Measurements from ENCODE around the gene PSMB7. TPM values are rescaled to one million over a fixed set of nuclear protein-coding genes. Genes with fewer than 3 reads are reported as not detected.

Gene PSMB7
- total RNA-seq, 1 experiment from 2014 or later, result 216 TPM

GRCh38 chr9:124359426-124359825 is 55.8 kb downstream of the PSMB7 start:
- Mint-ChIP-seq H3K27ac (ENCODE audit: unreplicated experiment) (peak overlapping the region; percentile 31), H3K36me3 (ENCODE audit: insufficient read depth, unreplicated experiment) (peaks cover 38% of the 10 kb centered on the region), H3K27me3 (ENCODE audit: insufficient read depth, unreplicated experiment) (no peaks in the 10 kb centered on the region), H3K4me3 (ENCODE audit: unreplicated experiment) (no peak overlapping the region), H3K9me3 (ENCODE audit: unreplicated experiment) (no peaks in the 10 kb centered on the region), H3K4me1 (ENCODE audit: low read depth, unreplicated experiment) (no peaks in the 10 kb centered on the region)
- no peak for TF ChIP-seq CTCF (IDR thresholded peaks at IDR 0.05; ENCODE audit: insufficient read depth in 1 of 2, low read depth in 1 of 2, low read length in 1 of 2, severe bottlenecking in 1 of 2, unreplicated experiment in 1 of 2)
- ChIA-PET POLR2A (no interaction called here), CTCF (no interaction called here)
- BruUV-seq (replicated peaks), result no TSS peak
- DNase-seq, result no peak
- Histone ChIP-seq H3K36me3 (ENCODE audit: control insufficient read depth, insufficient read depth, low read length) (no peaks in the 10 kb centered on the region; the same call in 1 of the 2 replicates), H3K27me3 (replicated peaks; ENCODE audit: control insufficient read depth, insufficient read depth, low read length) (no peaks in the 10 kb centered on the region), H3K4me3 (ENCODE audit: low read depth, low read length) (no peak overlapping the region), H3K9me3 (no peaks in the 10 kb centered on the region), H3K4me1 (no peaks in the 10 kb centered on the region; the same call in 1 of the 2 replicates)
- intact Hi-C loops (cut with micrococcal nuclease; ENCODE audit: unreplicated experiment), result no loop called here

- Mint-ChIP-seq H3K9me3 (ENCODE audit: unreplicated experiment) (no peaks in the 10 kb centered on the region), H3K27ac (ENCODE audit: unreplicated experiment) (no peak overlapping the region), H3K4me1 (ENCODE audit: low read depth, unreplicated experiment) (no peaks in the 10 kb centered on the region), H3K4me3 (ENCODE audit: unreplicated experiment) (no peak overlapping the region), H3K36me3 (ENCODE audit: insufficient read depth, unreplicated experiment) (peaks cover 43% of the 10 kb centered on the region), H3K27me3 (ENCODE audit: insufficient read depth, unreplicated experiment) (no peaks in the 10 kb centered on the region)
- intact Hi-C loops (cut with micrococcal nuclease; ENCODE audit: unreplicated experiment), result no loop called here
- DNase-seq, result no peak
- TF ChIP-seq CTCF (IDR thresholded peaks at IDR 0.05; ENCODE audit: insufficient read depth in 1 of 2, low read depth in 1 of 2, low read length in 1 of 2, severe bottlenecking in 1 of 2, unreplicated experiment in 1 of 2), result no peak
- POLR2A ChIA-PET, result no interaction called here
- no peaks in the 10 kb centered on the region; the same call in 1 of the 2 replicates for H3K4me1 ChIP-seq
- H3K36me3 ChIP-seq (ENCODE audit: control insufficient read depth, insufficient read depth, low read length), result no peaks in the 10 kb centered on the region; the same call in none of the 2 replicates
- CTCF ChIA-PET, result no interaction called here
- no peak overlapping the region for H3K4me3 ChIP-seq (ENCODE audit: low read depth, low read length)
- H3K27me3 ChIP-seq (replicated peaks; ENCODE audit: control insufficient read depth, insufficient read depth, low read length), result no peaks in the 10 kb centered on the region
- no peaks in the 10 kb centered on the region for H3K9me3 ChIP-seq
- BruUV-seq (replicated peaks), result no TSS peak
These were observed 56.6 kb downstream of the PSMB7 start for GRCh38 chr9:124358631-124359030.

GRCh38 chr9:124357721-124358361 is 57.4 kb downstream of the PSMB7 start:
- no peak for TF ChIP-seq CTCF (IDR thresholded peaks at IDR 0.05; ENCODE audit: insufficient read depth in 1 of 2, low read depth in 1 of 2, low read length in 1 of 2, severe bottlenecking in 1 of 2, unreplicated experiment in 1 of 2)
- no peaks in the 10 kb centered on the region; the same call in 1 of the 2 replicates for H3K4me1 ChIP-seq
- no peaks in the 10 kb centered on the region for H3K9me3 ChIP-seq
- no peaks in the 10 kb centered on the region for H3K27me3 ChIP-seq (replicated peaks; ENCODE audit: control insufficient read depth, insufficient read depth, low read length)
- CTCF ChIA-PET, result no interaction called here
- no peak for DNase-seq
- POLR2A ChIA-PET, result no interaction called here
- H3K36me3 ChIP-seq (ENCODE audit: control insufficient read depth, insufficient read depth, low read length), result peaks cover 4% of the 10 kb centered on the region
- no peak overlapping the region for H3K4me3 Mint-ChIP-seq (ENCODE audit: unreplicated experiment)
- no TSS peak for BruUV-seq (replicated peaks)
- no peaks in the 10 kb centered on the region for H3K9me3 Mint-ChIP-seq (ENCODE audit: unreplicated experiment)
- no peak overlapping the region for H3K4me3 ChIP-seq (ENCODE audit: low read depth, low read length)
- no peaks in the 10 kb centered on the region for H3K4me1 Mint-ChIP-seq (ENCODE audit: low read depth, unreplicated experiment)
- H3K27ac Mint-ChIP-seq (ENCODE audit: unreplicated experiment), result peak overlapping the region; percentile 53
- H3K36me3 Mint-ChIP-seq (ENCODE audit: insufficient read depth, unreplicated experiment), result peaks cover 46% of the 10 kb centered on the region
- H3K27me3 Mint-ChIP-seq (ENCODE audit: insufficient read depth, unreplicated experiment), result no peaks in the 10 kb centered on the region
- intact Hi-C loops (cut with micrococcal nuclease; ENCODE audit: unreplicated experiment), result no loop called here
